NCI-H128 (cell line): Measurements from ENCODE around the gene HOXC12.

ENCODE experiments used
- DNase-seq: peaks from one replicate; lab custom pipeline; 2025; ENCODE audit not compliant: unreplicated experiment; lab: John Stamatoyannopoulos, UW

The HOXC12 gene

GRCh38 chr12:53995378-53996239 lies 40.9 kb downstream of the HOXC12 start:
- DNase-seq: no peak

DNA sequence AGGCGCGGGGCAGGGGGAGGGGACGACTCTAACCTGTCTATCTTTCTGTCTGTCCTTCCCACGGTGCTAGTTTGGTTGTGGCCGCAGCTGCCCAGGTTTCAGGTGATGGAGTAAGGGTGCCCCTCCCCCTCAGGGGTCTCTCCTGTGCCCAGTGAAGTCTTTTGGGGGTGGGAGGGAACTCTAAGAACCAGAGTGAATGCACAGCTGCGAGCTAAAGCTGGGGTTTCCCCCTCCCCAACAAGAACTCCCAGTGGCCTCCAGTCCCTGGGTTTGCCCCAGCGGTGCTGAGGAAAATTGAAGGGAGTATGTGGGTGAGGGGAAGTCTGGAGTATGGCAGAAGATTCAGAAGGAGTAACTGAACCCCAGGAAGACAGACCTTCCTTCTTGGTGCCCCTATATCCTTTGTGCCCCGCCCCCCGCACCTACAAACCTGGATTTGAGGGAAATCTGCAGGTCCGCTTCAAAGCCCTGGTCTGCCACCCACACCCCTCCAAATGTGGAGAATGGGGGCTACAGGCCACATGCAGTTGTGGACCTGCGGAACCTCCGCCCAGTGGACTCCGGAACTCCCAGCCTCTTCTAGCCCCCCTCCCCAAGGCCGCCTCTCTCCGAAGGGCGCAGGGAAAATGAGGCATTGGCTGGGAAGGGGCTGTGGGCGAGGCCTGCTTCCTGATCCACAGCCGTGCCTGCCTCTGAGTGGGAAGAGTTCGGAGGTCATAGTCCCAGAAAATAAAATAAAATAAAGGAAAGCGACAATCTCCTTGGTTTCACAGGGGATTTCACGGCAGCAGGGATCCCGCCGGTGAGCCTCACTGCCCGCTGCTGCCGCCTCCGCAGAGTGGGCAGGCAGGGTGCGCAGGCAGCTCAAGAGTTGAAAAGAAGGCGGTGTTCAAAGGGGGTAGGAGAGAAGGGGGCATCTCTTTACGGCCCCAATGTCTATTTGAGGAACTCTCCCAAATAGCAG lies 41.8 kb downstream of the HOXC12 start:
- no peak for DNase-seq

DNA sequence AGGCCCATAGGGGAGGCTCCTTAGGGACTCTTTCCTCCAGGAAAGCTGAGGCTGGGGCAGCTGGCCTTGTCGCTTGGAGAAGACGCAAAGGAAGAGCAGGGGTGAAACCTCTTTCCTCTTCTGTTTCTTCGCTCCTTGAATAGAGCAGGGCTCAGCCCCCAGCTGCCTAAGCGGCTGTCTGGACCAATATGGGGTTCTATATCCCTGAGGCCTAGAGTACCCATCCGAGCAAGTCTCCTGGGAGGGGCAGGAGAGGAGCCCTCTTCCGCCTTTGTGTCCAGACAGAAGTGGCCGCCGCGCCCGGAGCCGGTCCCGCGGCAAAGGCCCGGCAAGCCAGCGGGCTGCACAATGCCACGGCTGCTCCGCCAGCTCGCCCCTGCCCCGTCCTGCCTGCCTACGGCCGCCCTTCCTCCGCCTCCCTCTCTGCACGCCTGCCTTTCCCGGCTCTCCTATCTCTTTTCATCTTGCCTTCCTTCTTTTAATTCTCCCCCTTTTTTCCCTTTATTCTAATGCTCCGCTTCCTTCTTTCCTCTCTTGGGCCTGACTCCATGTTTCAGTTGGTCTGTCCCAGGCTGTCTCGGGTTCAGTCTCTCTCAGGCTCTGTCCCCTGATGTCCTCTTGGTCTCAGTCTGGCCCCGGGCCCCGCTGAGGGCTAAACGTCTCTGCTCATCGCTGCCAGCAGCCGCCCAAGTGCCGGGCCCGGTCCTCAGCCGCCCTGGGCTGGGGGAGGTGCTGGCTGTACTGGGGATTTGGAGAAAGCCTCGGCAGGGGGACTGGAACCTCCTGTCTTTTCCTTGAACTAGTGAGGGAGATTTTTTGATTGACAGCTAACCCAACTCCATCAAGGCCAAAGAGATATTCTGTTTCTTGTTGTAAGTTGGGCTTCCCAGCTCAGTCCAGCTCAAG lies 42.8 kb downstream of the HOXC12 start:
- DNase-seq: no peak

DNA sequence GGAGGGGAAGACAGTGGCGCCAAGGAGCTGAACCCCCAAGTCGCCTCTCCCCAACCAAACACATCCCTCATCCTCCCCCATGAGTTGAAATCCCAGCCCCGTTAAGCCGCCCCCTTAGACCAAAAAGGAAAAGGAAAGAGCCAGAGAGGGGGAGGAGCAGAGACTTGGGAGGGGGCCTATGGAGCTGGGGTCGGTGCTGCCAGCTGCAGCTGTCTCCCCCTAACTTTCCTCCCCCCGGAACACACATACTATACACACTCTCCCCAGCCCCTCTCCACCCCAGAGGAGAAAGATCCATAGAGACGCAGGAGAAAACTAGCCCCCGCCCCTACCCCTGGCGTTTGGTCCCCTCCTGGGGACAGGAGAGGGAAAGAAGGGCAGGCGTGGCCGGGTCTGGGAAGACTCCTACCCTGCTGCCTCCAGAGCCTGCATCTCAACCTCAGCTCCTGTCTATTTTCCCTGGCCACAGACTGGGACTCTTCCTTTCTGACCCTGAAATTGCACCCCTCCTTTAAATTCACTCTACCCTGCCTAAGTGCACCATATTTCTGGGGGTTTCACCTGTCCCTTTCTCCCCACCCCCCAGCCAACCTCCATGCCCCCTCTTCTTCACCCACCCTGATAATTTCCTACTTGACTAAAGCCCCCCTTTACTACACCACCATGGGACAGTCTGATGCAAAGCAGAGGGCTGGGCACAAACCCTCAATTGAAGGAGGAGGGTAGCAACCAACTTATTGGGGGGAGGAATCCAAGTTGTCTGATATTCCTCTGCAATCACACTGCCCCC lies 43.6 kb downstream of the HOXC12 start:
- no peak for DNase-seq

- DNase-seq: no peak
These were observed 44.2 kb downstream of the HOXC12 start for GRCh38 chr12:53998900-53999236.

GRCh38 chr12:53999559-54000115 lies 44.9 kb downstream of the HOXC12 start:
- DNase-seq: no peak

DNA sequence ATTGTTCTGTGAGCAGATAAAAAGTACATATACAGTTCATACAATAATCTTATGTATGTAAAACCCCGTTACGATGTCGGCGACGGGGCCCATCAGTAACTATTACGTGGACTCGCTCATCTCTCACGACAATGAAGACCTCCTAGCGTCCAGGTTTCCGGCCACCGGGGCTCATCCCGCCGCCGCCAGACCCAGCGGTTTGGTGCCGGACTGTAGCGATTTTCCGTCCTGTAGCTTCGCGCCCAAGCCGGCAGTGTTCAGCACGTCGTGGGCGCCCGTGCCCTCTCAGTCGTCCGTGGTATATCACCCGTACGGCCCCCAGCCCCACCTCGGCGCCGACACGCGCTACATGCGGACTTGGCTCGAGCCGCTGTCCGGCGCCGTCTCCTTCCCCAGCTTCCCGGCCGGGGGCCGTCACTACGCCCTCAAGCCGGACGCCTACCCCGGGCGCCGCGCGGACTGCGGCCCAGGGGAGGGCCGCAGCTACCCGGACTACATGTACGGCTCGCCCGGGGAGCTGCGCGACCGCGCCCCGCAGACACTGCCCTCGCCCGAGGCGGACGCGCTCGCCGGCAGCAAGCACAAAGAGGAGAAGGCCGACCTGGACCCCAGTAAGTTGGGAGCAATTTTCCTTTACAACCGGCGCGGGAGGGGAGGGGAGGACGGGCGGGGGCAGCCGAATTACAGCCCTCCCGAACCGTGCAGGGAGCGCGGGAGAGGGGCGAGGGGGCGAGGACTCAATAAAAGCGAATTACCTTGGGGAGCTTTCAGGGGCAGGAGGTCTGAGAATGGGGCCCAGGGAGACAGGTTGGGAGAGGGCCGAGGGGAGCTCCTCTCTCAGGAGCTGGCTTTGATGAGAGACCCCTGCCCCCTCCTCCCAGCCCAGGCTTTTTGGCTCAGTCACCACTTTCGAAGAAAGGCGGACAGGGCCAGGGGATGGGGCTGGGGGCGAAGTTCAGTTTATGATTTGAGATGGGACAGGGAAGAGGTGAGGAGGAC lies 45.7 kb downstream of the HOXC12 start, which contains the start of gene HOXC9:
Gene HOXC9, plus strand, starts transcription at position 46 of the 999 bp plus-strand sequence. Its CDS starts 28 bp downstream, at position 74.
- DNase-seq: no peak

- DNase-seq: no peak
These were observed 46.8 kb downstream of the HOXC12 start for GRCh38 chr12:54001283-54002187.

- DNase-seq: no peak
These were observed 47.7 kb downstream of the HOXC12 start for GRCh38 chr12:54002278-54002914.

GRCh38 chr12:54002915-54003389 lies 48.2 kb downstream of the HOXC12 start:
- DNase-seq: no peak

GRCh38 chr12:54003625-54004024 lies 48.9 kb downstream of the HOXC12 start:
- no peak for DNase-seq

DNA sequence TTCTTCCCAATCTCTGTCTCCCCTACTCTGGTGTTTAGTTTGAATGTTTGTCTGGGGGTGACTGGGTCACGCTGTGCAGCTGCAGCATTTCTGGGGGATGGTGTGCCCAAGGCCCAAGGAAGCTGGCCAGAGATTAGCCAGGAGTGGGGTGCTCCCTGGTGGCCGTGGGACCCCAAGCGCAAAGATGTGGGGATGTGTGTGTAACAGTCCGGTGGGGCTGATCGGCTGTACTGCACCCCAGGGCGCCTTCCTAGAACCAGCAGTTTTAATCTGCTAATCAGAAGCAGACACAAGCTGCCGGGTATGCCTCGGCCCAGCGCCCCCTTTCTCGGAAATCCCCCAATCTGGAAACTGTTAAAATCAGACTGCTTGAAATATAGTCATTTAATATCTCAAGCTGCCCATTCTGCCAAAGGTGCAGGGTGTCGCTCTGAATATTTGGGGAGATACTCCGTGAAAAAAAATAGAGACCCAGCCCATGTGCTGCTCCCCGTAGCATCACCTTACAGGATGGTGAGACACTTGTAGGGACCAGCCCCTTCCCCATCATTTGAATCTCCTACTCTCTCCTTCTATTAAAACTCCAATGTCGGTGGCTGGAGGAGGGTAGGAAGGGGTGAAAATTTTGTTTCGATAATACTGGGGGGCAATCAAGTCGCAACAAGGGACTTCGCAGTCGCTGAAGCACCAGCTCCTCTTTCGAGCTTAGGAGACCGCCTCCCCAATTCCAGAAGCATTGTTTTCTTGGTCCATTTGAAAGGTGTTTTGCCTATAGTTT lies 49.5 kb downstream of the HOXC12 start:
- no peak for DNase-seq

- no peak for DNase-seq
These were observed 50.3 kb downstream of the HOXC12 start for GRCh38 chr12:54004841-54005530.

DNA sequence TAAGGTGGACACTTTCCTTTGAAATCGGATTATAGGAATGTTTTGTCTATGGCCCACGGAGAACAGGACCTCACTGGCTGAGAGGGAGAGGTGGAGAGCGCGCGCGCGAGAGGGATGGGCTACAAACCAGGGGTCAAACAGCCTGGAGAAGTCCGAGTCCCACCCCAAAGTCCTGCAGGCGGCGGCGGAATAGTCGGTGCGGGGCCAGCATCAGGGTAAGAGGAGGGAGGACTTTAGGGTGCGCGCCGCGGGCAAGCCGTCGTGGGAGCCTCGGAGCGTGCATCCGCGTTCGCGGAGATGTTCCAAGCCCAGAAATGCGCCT lies 50.8 kb downstream of the HOXC12 start:
- no peak for DNase-seq

GRCh38 chr12:54005853-54006558 lies 51.3 kb downstream of the HOXC12 start:
- peak; percentile 74 for DNase-seq
